Measurements from ENCODE around the gene GATA2.

DNA sequence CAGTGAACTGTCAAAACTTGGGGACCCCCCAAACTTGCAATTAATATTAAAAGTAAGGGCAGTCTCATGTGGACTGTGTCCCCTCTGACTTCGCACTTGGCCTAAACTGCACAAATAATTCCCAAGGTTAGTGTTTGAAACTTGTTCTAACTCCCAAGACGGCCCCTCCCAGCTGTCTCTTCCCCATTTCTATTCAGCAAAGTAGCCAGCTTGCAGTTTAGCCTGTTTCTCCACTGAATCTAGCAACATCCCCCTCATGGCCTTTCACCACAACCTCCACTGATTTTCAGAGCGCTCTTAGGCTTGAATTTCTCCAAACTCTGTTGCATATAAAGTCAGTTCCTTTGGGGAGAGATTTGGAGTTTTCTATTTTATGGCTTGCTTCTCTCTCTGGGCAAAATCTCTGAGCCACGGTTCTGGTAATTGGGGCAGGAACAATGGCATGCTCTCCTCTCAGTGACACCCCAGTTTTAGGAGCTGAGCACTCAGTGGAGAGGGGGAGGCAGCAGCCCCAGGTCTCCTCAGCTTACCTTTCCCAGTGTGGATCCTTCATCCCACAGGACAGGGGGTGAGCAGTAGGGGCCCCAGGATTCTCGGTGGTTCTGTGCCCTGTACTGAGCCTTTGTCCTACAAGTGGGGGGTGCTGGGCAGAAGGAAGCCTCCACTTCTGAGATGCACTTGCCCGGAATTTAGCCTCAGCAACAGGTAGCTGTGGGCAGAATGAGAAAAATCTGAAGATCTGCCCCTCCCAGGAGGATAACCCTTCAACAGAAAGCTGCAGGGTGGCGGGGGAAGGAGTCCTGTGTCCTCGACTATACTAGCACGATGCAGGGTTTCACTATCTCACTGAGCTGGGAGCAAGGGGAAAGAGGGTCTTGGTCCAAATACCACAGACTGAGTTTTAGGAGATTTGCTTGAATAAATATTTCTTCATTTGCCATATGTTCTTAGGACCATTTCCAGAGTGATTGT is 39.3 kb upstream of the GATA2 start:
- no peak for TF ChIP-seq CTCF (IDR thresholded peaks at IDR 0.05; ENCODE audit: insufficient read depth, low read length)
- TF ChIP-seq POLR2AphosphoS5 (IDR thresholded peaks at IDR 0.05; ENCODE audit: low read depth): no peak
- TF ChIP-seq REST (IDR thresholded peaks at IDR 0.05; ENCODE audit: insufficient replicate concordance, low read depth): no peak
